Measurements from ENCODE around the gene CTPS2.
A peak's percentile ranks its signal among the peaks of the same experiment; 100 is the strongest.

The CTPS2 gene

DNA sequence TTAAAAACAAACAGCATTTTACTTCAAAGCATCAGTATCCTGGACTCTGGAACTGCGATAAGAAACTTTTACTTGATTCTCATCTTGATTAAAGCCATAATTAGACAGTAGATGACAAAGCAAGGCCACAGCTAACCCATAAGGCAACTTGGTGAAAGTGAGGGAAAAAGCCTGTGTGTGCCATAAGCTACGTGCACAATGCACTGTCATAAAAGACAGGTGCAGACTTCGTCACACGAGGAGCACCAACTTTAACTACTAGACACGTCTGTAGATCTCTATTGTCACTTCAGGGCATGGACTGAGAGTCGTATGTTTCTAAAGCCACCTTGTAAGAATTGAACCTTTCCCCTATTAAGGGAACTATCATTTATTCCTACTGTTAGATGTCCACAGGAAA is 13.1 kb downstream of the CTPS2 start:
- H3K9me3 Mint-ChIP-seq = no peaks in the 10 kb centered on the region
- no peaks in the 10 kb centered on the region for H3K36me3 Mint-ChIP-seq (ENCODE audit: low read depth)

DNA sequence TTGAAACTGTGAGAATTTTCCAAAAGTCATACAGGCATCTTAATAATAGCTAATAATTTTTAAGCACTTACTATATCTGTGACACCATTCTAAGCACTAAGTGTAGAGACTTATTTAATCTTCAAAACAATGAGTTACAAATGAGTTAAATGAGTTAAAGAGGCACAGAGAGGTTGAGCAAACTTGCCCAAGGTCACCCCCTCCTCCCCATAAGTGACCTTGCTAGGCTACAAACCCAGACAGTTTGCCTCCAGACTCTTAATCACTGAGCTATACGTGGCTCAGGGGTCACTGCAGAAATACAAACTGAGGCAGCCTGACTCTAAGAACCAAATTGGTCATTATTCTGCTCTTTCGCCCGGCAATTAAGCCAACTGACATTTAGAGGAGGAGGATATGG is 15.5 kb downstream of the CTPS2 start:
- DNase-seq (no peak), ATAC-seq (no peak)
- Mint-ChIP-seq H3K4me1 (no peaks in the 10 kb centered on the region), H3K36me3 (ENCODE audit: low read depth) (no peaks in the 10 kb centered on the region), H3K9me3 (no peaks in the 10 kb centered on the region), H3K27me3 (no peaks in the 10 kb centered on the region), H3K27ac (no peak overlapping the region), H3K4me3 (no peak overlapping the region)

More for the DNA sequence above, 13.1 kb downstream of the CTPS2 start:
- no peaks in the 10 kb centered on the region for H3K4me1 Mint-ChIP-seq
- no peaks in the 10 kb centered on the region for H3K27me3 Mint-ChIP-seq
- H3K4me3 Mint-ChIP-seq = no peak overlapping the region
- no peak overlapping the region for H3K27ac Mint-ChIP-seq
- no peak for ATAC-seq
- no peak for DNase-seq

DNA sequence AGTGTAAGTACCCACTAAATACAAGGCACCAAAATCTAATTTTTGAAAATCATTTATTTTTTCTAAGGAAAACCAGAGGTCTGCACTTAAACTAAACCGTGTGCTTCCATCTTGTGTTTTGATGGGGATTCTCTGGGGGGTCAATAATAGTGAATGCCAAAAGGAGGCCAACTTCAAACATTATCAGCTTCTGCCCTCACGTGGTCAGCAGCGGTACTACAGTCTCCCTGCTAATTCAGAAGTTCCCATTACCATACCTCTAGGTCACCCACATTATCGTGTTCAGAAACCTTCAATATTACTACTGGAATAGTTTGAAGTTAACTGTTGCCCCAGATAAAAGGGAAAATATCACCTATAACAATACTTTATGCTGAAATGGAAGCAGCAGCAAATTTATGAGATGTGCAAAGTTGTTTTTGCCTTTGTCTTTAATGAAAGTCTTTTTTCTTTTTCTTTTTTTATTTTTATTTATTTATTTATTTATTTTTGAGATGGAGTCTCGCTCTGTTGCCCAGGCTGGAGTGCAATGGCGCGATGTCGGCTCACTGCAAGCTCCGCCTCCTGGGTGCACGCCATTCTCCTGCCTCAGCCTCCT is 17.3 kb downstream of the CTPS2 start:
- Mint-ChIP-seq H3K9me3 (no peaks in the 10 kb centered on the region), H3K4me1 (no peaks in the 10 kb centered on the region), H3K4me3 (no peak overlapping the region), H3K36me3 (ENCODE audit: low read depth) (peaks cover 4% of the 10 kb centered on the region), H3K27ac (no peak overlapping the region), H3K27me3 (no peaks in the 10 kb centered on the region)
- DNase-seq (peak; percentile 64), ATAC-seq (peak; percentile 28)

DNA sequence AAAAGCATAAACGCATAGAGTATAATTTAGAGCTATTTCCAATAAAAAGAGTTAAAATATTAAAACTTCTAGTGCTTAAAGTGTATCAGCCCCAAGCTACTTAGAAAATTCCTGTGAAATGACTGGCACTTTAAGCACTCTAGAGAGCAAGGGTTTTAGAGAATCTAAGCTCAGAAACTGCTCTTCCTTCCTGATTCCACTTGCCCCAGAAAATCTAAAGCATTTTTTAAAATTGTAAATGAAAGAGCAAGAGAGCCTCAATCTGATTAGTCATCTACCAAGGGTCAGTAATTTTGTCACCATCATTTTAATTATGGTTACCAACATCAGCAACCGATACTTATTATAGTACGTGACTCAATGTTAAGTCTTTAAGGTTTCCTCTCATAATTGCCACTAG is 25.0 kb downstream of the CTPS2 start:
- DNase-seq (no peak), ATAC-seq (no peak)
- peaks cover 4% of the 10 kb centered on the region for H3K36me3 Mint-ChIP-seq (ENCODE audit: low read depth)
- no peak overlapping the region for H3K4me3 Mint-ChIP-seq
- H3K9me3 Mint-ChIP-seq = no peaks in the 10 kb centered on the region
- no peak overlapping the region for H3K27ac Mint-ChIP-seq
- no peaks in the 10 kb centered on the region for H3K4me1 Mint-ChIP-seq
- no peaks in the 10 kb centered on the region for H3K27me3 Mint-ChIP-seq

DNA sequence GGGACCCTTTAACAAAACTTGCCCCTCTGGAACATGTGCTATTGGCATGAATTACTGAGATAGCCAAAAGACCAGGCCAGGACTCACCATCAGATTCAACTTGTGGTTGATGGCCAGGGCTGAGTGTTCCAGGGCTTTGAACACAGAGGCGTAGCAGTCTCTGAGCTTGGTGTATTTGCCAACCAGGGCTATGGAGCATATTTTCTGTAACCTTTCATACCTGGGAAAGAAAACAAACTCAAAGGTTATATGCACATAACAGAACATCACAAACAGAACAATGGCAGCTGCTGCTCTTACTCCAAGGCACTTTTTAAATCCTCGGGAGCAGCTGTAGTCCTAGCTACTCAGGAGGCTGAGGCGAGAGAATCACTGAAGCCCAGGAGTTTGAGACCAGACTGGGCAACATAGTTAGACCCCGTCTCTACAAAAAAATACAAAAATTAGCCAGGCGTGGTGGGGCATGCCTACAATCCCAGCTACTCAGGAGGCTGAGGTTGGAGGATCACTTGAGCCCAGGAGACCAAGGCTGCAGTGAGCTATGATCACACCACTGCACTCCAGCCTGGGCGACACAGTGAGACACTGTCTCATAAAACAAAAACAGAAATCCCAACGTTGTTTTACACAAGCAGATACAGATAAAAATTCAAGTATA is 29.3 kb downstream of the CTPS2 start:
- DNase-seq (no peak), ATAC-seq (no peak)
- Mint-ChIP-seq H3K4me1 (no peaks in the 10 kb centered on the region), H3K9me3 (no peaks in the 10 kb centered on the region), H3K27ac (no peak overlapping the region), H3K36me3 (ENCODE audit: low read depth) (peaks cover 4% of the 10 kb centered on the region), H3K4me3 (no peak overlapping the region), H3K27me3 (no peaks in the 10 kb centered on the region)

DNA sequence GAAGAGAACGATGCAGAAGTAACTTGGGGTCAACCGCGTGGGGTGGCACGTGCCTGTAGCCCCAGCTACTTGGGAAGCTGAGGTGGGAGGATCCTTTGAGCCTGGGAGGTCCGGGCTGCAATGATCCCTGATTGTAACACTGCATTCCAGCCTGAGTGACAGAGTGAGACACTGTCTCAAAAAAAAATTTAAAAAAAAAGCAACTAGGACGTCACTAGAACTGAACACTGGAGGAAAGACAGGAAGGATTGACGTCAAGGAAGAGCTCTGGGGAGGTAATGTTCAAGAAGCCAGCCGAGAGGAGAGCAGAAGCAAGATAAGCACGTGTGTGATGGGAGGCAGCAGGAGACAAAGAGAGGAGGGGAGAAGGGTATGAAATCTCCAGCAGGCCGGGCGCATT is 33.8 kb downstream of the CTPS2 start:
- Mint-ChIP-seq H3K9me3 (no peaks in the 10 kb centered on the region), H3K36me3 (ENCODE audit: low read depth) (peaks cover 4% of the 10 kb centered on the region), H3K27ac (no peak overlapping the region), H3K27me3 (no peaks in the 10 kb centered on the region), H3K4me1 (no peaks in the 10 kb centered on the region), H3K4me3 (no peak overlapping the region)
- no peak for DNase-seq
- ATAC-seq = no peak

DNA sequence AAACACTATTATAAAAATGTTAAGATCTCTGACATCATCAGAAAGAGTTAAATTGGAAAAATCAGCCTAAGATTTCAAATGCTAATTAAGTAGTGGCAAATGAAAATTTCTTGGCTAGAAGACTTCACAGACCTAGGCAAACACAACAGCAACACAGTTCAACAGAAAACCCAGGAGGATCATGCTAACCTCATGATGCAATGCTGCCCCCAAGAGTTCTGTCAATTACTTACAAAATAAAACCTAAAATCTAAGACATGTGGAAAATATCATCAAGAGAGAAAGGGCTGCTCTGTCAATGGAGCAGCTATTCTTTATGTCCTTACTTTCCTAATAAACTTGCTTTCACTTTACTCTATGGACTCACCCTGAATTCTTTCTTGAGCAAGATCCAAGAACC is 41.5 kb downstream of the CTPS2 start:
- DNase-seq = peak; percentile 1
- no peak for ATAC-seq
- H3K9me3 Mint-ChIP-seq = no peaks in the 10 kb centered on the region

DNA sequence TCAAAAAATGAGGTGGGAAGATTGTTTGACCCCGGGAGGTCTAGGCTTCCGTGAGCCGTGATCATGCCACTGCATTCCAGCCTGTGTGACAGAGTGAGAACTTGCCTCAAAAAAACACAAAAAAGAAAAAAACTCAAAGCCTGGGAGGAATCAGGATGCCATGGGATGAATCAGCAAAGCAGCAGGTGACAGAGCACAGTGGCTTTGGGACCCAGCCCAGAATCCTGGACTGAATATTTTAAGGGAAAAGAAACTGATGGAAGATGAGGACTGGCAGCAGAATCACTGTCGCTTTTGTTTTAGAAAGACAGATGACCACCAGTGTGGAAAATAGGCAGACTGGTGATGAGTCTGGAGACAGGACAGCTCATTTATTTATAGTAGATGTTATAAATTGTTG is 45.9 kb downstream of the CTPS2 start:
- DNase-seq (no peak), ATAC-seq (no peak)
- no peaks in the 10 kb centered on the region for H3K36me3 Mint-ChIP-seq (ENCODE audit: low read depth)
- no peaks in the 10 kb centered on the region for H3K27me3 Mint-ChIP-seq
- H3K4me3 Mint-ChIP-seq = no peak overlapping the region
- peaks cover 3% of the 10 kb centered on the region for H3K4me1 Mint-ChIP-seq
- no peak overlapping the region for H3K27ac Mint-ChIP-seq
- no peaks in the 10 kb centered on the region for H3K9me3 Mint-ChIP-seq

More for the DNA sequence above, 41.5 kb downstream of the CTPS2 start:
- no peak overlapping the region for H3K4me3 Mint-ChIP-seq
- H3K4me1 Mint-ChIP-seq = no peaks in the 10 kb centered on the region
- no peaks in the 10 kb centered on the region for H3K27me3 Mint-ChIP-seq
- no peaks in the 10 kb centered on the region for H3K36me3 Mint-ChIP-seq (ENCODE audit: low read depth)
- no peak overlapping the region for H3K27ac Mint-ChIP-seq

DNA sequence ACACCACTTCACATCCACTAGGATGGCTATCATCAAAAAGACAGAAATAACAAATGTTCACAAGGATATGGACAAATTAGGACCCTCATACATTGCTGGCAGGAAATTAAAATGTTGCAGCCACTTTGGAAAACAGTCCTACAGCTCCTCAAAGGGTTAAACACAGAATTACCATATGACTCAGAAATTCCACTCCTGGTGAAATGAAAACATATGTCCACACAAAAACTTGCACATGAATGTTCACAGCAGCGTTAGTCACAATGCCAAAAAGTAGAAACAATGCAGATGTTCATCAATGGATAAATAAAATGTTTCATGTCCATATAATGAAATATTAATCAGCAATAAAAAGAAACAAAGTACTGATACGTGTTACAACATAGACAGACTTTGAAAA is 47.4 kb downstream of the CTPS2 start:
- H3K36me3 Mint-ChIP-seq (ENCODE audit: low read depth) = no peaks in the 10 kb centered on the region
- H3K4me3 Mint-ChIP-seq = no peak overlapping the region
- no peak overlapping the region for H3K27ac Mint-ChIP-seq
- H3K27me3 Mint-ChIP-seq = no peaks in the 10 kb centered on the region
- peaks cover 3% of the 10 kb centered on the region for H3K4me1 Mint-ChIP-seq
- DNase-seq (no peak), ATAC-seq (no peak)
- H3K9me3 Mint-ChIP-seq = no peaks in the 10 kb centered on the region

DNA sequence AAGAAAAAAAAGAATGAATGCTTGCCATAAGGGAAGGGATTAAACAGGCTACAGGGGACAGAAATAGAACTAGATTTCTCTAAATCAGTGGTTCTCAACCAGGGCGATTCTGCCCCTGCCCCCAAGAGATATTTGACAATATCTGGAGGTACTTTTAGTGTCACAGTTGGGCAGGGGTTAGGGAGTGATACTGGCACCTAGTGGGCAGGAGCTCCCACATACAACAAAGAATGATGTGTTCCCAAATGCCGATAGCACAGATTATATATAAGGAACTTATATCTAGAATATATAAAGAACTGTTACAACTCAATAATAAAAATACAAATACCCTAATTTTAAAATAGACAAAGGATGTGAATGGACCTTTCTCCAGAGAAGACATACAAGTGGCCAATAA is 47.8 kb downstream of the CTPS2 start:
- ATAC-seq (no peak), DNase-seq (no peak)
- H3K27me3 Mint-ChIP-seq = no peaks in the 10 kb centered on the region
- H3K4me3 Mint-ChIP-seq = no peak overlapping the region
- H3K4me1 Mint-ChIP-seq = peaks cover 3% of the 10 kb centered on the region
- H3K36me3 Mint-ChIP-seq (ENCODE audit: low read depth) = no peaks in the 10 kb centered on the region
- no peaks in the 10 kb centered on the region for H3K9me3 Mint-ChIP-seq
- H3K27ac Mint-ChIP-seq = no peak overlapping the region

DNA sequence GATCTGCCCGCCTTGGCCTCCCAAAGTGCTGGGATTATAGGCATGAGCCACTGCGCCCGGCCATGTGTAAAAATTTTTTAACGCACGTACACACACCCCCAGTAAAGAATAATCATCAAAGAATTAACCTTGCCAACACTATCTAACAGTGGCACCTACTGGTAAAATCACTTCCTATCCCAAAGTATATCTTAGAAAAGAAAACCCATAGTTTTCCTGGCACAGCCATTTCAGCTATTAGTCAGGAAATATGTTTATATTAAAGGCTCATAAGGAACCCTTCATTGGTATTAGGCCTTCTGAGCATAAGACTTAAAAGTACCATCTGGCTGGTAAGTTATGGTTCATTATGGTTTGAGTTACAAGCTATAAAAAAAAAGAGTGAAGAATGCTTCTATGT is 48.4 kb downstream of the CTPS2 start:
- no peak for DNase-seq
- Mint-ChIP-seq H3K9me3 (no peaks in the 10 kb centered on the region), H3K4me3 (no peak overlapping the region), H3K36me3 (ENCODE audit: low read depth) (no peaks in the 10 kb centered on the region), H3K27ac (no peak overlapping the region), H3K4me1 (peaks cover 3% of the 10 kb centered on the region), H3K27me3 (no peaks in the 10 kb centered on the region)
- no peak for ATAC-seq

DNA sequence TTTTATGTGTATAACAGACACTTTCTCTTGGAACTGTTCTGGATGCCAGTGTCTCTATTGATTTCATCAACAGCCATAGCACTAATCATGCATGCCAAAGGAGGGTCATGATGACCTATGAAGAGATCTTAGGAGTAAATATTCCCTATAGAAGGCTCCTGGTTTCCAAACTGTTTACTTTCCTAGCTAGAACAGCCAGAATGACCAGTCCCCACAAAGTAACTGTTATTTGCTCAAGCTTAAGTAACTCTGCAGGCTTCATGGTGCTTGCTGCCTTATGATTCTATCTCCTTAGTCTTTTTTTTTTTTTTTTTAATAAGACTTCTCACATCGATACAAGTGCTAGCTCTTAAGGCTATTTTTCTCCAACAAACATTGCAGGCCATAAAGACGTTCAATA is 50.1 kb downstream of the CTPS2 start:
- no peak for DNase-seq

DNA sequence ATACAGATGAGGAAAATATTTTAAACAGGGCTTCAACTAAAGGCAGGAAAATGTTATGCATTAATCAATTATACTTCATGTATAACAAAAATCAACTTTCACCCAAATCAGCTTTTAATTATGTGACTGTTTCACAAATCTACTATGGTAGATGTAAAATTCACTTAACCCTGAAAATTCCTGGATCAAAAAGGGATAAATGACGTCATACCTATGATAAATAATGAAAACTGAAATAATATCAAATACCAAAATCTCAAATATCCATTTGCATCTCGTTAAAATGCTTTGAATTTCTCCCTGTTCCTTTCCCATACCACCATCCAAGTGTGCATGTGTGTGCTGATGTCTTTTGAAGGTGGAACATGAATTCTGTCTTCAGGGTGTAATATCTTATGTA is 51.0 kb downstream of the CTPS2 start:
- Mint-ChIP-seq H3K27me3 (no peaks in the 10 kb centered on the region), H3K9me3 (no peaks in the 10 kb centered on the region), H3K36me3 (ENCODE audit: low read depth) (no peaks in the 10 kb centered on the region), H3K4me3 (no peak overlapping the region), H3K4me1 (peaks cover 3% of the 10 kb centered on the region), H3K27ac (no peak overlapping the region)
- DNase-seq (no peak), ATAC-seq (no peak)

More for the DNA sequence above, 50.1 kb downstream of the CTPS2 start:
- Mint-ChIP-seq H3K36me3 (ENCODE audit: low read depth) (no peaks in the 10 kb centered on the region), H3K4me1 (peaks cover 3% of the 10 kb centered on the region), H3K9me3 (no peaks in the 10 kb centered on the region), H3K27me3 (no peaks in the 10 kb centered on the region), H3K27ac (no peak overlapping the region), H3K4me3 (no peak overlapping the region)
- ATAC-seq = no peak

DNA sequence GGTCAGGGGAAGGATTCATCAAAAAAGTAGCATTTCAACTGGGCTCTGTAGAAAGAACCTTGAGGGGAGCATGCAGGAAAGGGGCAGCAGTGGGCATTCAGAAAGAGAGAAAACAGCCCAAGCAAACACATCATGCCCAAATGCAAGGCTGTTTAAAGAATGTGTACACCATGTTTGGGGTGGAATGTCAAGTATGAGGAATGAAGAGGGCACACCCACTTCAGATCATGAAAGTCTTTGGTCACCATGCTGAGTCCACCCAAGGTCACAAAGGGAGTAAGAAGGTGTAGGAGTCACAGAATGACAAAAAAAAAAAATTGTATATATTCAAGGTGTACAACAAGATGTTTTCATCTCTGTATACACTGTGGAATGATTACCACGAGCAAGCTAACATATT is 53.1 kb downstream of the CTPS2 start:
- no peaks in the 10 kb centered on the region for H3K9me3 Mint-ChIP-seq

DNA sequence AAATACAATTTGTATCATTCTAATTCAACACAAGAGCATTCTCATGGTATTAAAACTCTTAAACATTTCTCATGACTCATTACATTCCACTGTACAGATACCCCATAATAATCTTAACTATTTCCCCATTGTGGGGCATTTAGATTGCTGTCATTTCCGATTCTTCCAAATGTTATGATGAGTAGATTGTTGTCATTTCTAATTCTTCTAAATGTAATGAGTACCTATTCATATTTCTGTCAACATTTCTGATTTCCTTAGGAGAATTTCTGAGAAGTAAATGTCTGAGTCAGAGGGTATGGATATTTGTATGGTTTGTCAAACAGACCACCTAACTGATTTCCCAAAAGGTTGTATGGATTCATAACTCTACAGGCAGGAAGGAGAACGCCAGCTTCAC is 54.2 kb downstream of the CTPS2 start:
- Mint-ChIP-seq H3K27me3 (no peaks in the 10 kb centered on the region), H3K4me3 (no peak overlapping the region), H3K9me3 (no peaks in the 10 kb centered on the region), H3K36me3 (ENCODE audit: low read depth) (no peaks in the 10 kb centered on the region), H3K27ac (no peak overlapping the region), H3K4me1 (no peaks in the 10 kb centered on the region)
- DNase-seq = no peak
- ATAC-seq = no peak

More for the DNA sequence above, 53.1 kb downstream of the CTPS2 start:
- no peak for ATAC-seq
- H3K27me3 Mint-ChIP-seq = no peaks in the 10 kb centered on the region
- H3K4me3 Mint-ChIP-seq = no peak overlapping the region
- no peak for DNase-seq
- no peaks in the 10 kb centered on the region for H3K4me1 Mint-ChIP-seq
- H3K27ac Mint-ChIP-seq = no peak overlapping the region
- no peaks in the 10 kb centered on the region for H3K36me3 Mint-ChIP-seq (ENCODE audit: low read depth)

DNA sequence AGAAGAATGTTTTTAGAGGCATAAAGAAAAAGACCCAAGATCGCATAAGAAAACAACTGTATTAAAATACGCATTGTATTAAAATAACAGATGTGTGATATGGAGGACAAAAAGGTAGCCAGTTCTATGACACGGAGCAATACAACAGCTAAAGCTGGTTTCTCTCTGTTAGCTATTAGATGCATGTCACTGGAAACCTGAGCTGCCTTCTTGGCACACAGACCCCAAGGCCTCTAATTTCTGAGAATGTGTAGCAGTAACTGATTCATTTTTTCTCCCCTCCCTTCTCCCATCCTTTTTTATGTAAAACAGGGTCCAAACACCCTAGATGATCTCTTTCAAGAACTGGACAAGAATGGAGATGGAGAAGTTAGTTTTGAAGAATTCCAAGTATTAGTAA is 58.4 kb downstream of the CTPS2 start:
- no peak for ATAC-seq
- H3K27me3 Mint-ChIP-seq = no peaks in the 10 kb centered on the region
- no peaks in the 10 kb centered on the region for H3K4me1 Mint-ChIP-seq
- no peak for DNase-seq
- H3K9me3 Mint-ChIP-seq = no peaks in the 10 kb centered on the region
- peaks cover 2% of the 10 kb centered on the region for H3K36me3 Mint-ChIP-seq (ENCODE audit: low read depth)
- H3K27ac Mint-ChIP-seq = no peak overlapping the region
- H3K4me3 Mint-ChIP-seq = no peak overlapping the region
